Vagina (tissue), 2 donors: ENCODE results near the gene KCNE5. TPM values are rescaled to one million over a fixed set of nuclear protein-coding genes. Genes with fewer than 3 reads are reported as not detected.

Source experiments
- DNase-seq, 2 donors: peaks; one replicate each; pipeline ENCODE4 v3.0.0-alpha.2; 2017; ENCODE audit errors: extremely low spot score in 2 of 2
- H3K27ac ChIP-seq: fragments of 200-600 bp; sonication (generic); one replicate; pipeline ENCODE4 v1.5.1; 2019
- H3K27me3 ChIP-seq: fragments of 200-600 bp; sonication (generic); one replicate; pipeline ENCODE4 v1.5.1; 2019
- H3K36me3 ChIP-seq, 2 donors: fragments of 200-600 bp; sonication (generic); one replicate each; pipeline ENCODE4 v1.5.1; 2017 to 2019
- H3K4me1 ChIP-seq: fragments of 200-600 bp; sonication (generic); one replicate; pipeline ENCODE4 v1.5.1; 2019
- H3K4me3 ChIP-seq, 2 donors: fragments of 200-600 bp; sonication (generic); 1 replicate in 1 of 2; 2 replicates in 1 of 2; pipeline ENCODE4 v1.5.1; 2016 to 2019
- H3K9me3 ChIP-seq: fragments of 200-600 bp; sonication (generic); one replicate; pipeline ENCODE4 v1.5.1; 2019
- POLR2A ChIP-seq, 2 donors: fragments of 450-650 bp; IDR thresholded peaks; one replicate each; pipeline ENCODE4 v1.6.1; 2017; ENCODE audit warnings: antibody characterized with exemption in 2 of 2, mild to moderate bottlenecking in 2 of 2, moderate library complexity in 2 of 2
- POLR2AphosphoS5 ChIP-seq, 2 donors: sonication (generic); formaldehyde crosslinking; IDR thresholded peaks; one replicate each; pipeline ENCODE4 v1.9.0; 2017; ENCODE audit warnings: antibody characterized with exemption in 2 of 2, mild to moderate bottlenecking in 2 of 2, low read depth in 1 of 2; ENCODE audit not compliant: insufficient read depth in 1 of 2
- intact Hi-C: fragments of 100-400 bp; cut with DNase I; formaldehyde crosslinking; loops from one replicate; pipeline ENCODE4 v1.15.1; 2023
- total RNA-seq: library from RNA; depleted of rRNA; stranded (reverse); fragments of >200 nt; gene quantifications from one replicate; pipeline ENCODE4 v1.2.3, GENCODE V29; 2016
- TF ChIP-seq, protein P1 (sequence below), 3 experiments: fragments of 450-650 bp in 2 of 3; fragments of 200-600 bp in 1 of 3; sonication (generic) in 1 of 3; IDR thresholded peaks; one replicate each; pipeline ENCODE4 v1.5.1; 2017 to 2019; ENCODE audit warnings: antibody characterized with exemption in 3 of 3, mild to moderate bottlenecking in 2 of 3, moderate library complexity in 2 of 3

The KCNE5 gene
- total RNA-seq, 1 donor from 2014 or later: 1.2 TPM

GRCh38 chrX:109629310-109629709 lies 4.3 kb upstream of the KCNE5 start:
- no peak for TF ChIP-seq POLR2A (IDR thresholded peaks at IDR 0.05)
- TF ChIP-seq, protein P1, sequence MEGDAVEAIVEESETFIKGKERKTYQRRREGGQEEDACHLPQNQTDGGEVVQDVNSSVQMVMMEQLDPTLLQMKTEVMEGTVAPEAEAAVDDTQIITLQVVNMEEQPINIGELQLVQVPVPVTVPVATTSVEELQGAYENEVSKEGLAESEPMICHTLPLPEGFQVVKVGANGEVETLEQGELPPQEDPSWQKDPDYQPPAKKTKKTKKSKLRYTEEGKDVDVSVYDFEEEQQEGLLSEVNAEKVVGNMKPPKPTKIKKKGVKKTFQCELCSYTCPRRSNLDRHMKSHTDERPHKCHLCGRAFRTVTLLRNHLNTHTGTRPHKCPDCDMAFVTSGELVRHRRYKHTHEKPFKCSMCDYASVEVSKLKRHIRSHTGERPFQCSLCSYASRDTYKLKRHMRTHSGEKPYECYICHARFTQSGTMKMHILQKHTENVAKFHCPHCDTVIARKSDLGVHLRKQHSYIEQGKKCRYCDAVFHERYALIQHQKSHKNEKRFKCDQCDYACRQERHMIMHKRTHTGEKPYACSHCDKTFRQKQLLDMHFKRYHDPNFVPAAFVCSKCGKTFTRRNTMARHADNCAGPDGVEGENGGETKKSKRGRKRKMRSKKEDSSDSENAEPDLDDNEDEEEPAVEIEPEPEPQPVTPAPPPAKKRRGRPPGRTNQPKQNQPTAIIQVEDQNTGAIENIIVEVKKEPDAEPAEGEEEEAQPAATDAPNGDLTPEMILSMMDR (IDR thresholded peaks at IDR 0.05): no peak
- TF ChIP-seq POLR2AphosphoS5 (IDR thresholded peaks at IDR 0.05; ENCODE audit: insufficient read depth in 1 of 2, low read depth in 1 of 2): no peak
- H3K9me3 ChIP-seq: no peaks in the 10 kb centered on the region
- no peak for DNase-seq
- no peaks in the 10 kb centered on the region for H3K4me1 ChIP-seq
- H3K27me3 ChIP-seq: no peaks in the 10 kb centered on the region
- H3K4me3 ChIP-seq: no peak overlapping the region
- intact Hi-C loops: no loop called here
- H3K36me3 ChIP-seq: no peaks in the 10 kb centered on the region
- no peak overlapping the region for H3K27ac ChIP-seq

- Histone ChIP-seq H3K9me3 (no peaks in the 10 kb centered on the region), H3K36me3 (no peaks in the 10 kb centered on the region), H3K27me3 (no peaks in the 10 kb centered on the region), H3K4me3 (no peak overlapping the region), H3K4me1 (no peaks in the 10 kb centered on the region), H3K27ac (no peak overlapping the region)
- intact Hi-C loops: no loop called here
- no peak for DNase-seq
- no peak for TF ChIP-seq POLR2AphosphoS5 (IDR thresholded peaks at IDR 0.05; ENCODE audit: insufficient read depth in 1 of 2, low read depth in 1 of 2)
- TF ChIP-seq POLR2A (IDR thresholded peaks at IDR 0.05): no peak
- TF ChIP-seq, protein P1 (IDR thresholded peaks at IDR 0.05): no peak
Measured at GRCh38 chrX:109626637-109627036, 1.7 kb upstream of the KCNE5 start.

DNA sequence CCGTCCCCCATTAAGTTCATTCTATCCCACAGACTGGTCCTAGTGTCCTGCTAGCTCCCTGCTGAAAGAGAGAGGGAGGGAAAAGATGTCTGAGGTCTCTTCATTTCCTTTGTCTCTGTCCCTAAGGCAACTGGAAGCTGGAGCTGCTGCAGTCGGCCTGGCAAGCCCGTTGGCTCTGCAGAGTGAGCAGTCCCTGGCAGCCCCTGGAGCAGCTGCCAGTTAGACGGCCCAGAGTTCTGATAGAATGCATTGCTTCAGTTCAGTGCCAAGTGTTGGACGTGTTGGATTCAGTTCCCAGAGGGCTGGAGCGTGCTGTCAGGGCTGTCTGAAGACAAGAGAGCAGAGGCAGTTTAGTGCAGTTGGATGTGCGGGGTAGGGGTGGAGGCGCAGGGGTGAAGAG lies 975 bp downstream of the KCNE5 start:
- H3K9me3 ChIP-seq: no peaks in the 10 kb centered on the region
- H3K27me3 ChIP-seq: no peaks in the 10 kb centered on the region
- no peak for DNase-seq
- TF ChIP-seq POLR2A (IDR thresholded peaks at IDR 0.05) (no peak), POLR2AphosphoS5 (IDR thresholded peaks at IDR 0.05; ENCODE audit: insufficient read depth in 1 of 2, low read depth in 1 of 2) (no peak)
- TF ChIP-seq, protein P1 (IDR thresholded peaks at IDR 0.05): no peak
- H3K4me3 ChIP-seq: no peak overlapping the region
- H3K36me3 ChIP-seq: no peaks in the 10 kb centered on the region
- H3K27ac ChIP-seq: no peak overlapping the region
- intact Hi-C loops: no loop called here
- H3K4me1 ChIP-seq: no peaks in the 10 kb centered on the region

- Histone ChIP-seq H3K36me3 (no peaks in the 10 kb centered on the region), H3K4me3 (no peak overlapping the region), H3K27me3 (no peaks in the 10 kb centered on the region), H3K9me3 (no peaks in the 10 kb centered on the region), H3K4me1 (no peaks in the 10 kb centered on the region), H3K27ac (no peak overlapping the region)
- intact Hi-C loops: no loop called here
- no peak for DNase-seq
- TF ChIP-seq, protein P1 (IDR thresholded peaks at IDR 0.05): no peak
- no peak for TF ChIP-seq POLR2A (IDR thresholded peaks at IDR 0.05)
- no peak for TF ChIP-seq POLR2AphosphoS5 (IDR thresholded peaks at IDR 0.05; ENCODE audit: insufficient read depth in 1 of 2, low read depth in 1 of 2)
Measured at GRCh38 chrX:109622270-109622669, 2.7 kb downstream of the KCNE5 start.

DNA sequence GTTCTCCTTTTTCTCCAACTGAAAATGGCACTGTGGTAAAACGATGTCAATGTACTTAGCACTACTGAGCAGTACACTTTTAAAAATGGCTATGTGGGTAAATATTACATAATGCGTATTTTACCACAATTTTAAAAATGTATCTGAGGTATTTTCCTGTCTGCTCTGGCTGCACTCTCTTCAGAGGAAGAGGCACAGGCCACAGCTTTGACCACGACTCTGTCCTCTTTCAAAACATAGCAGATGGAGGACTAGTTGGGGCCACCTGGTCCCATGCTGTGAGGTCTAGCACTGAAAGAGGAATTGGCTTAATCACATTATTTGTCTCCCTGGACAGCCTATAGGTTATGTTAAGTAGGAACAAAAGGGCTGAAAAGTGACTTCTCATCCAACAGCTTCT lies 5.2 kb downstream of the KCNE5 start:
- DNase-seq: no peak
- no peak overlapping the region for H3K27ac ChIP-seq
- no peaks in the 10 kb centered on the region for H3K27me3 ChIP-seq
- no peak overlapping the region for H3K4me3 ChIP-seq
- H3K36me3 ChIP-seq: no peaks in the 10 kb centered on the region
- no peaks in the 10 kb centered on the region for H3K9me3 ChIP-seq
- no peaks in the 10 kb centered on the region for H3K4me1 ChIP-seq
- intact Hi-C loops: no loop called here
- TF ChIP-seq POLR2A (IDR thresholded peaks at IDR 0.05): no peak
- TF ChIP-seq POLR2AphosphoS5 (IDR thresholded peaks at IDR 0.05; ENCODE audit: insufficient read depth in 1 of 2, low read depth in 1 of 2): no peak
- TF ChIP-seq, protein P1 (IDR thresholded peaks at IDR 0.05): no peak
